Measurements from ENCODE around the gene TENT4A. TPM values are rescaled to one million over a fixed set of nuclear protein-coding genes. Genes with fewer than 3 reads are reported as not detected.

TENT4A gene
- total RNA-seq, 4 donors from 2014 or later = 17.0 to 21.9 (median 20.1) TPM

GRCh38 chr5:6752782-6753181, 39.5 kb downstream of the TENT4A start:
- 94% methylated on average over 11 of the region's 11 CpGs for whole genome bisulfite sequencing
- Histone ChIP-seq H3K36me3 (peaks cover 64 to 99% (median 95%) of the 10 kb centered on the region in 4 donors), H3K27ac (replicated peaks in 1 of 4) (no peak overlapping the region), H3K27me3 (no peaks in the 10 kb centered on the region), H3K4me1 (no peaks in the 10 kb centered on the region), H3K4me3 (no peak overlapping the region), H3K9me3 (no peaks in the 10 kb centered on the region)
- intact Hi-C loops (cut with DNase I) = no loop called here
- no peak for TF ChIP-seq CTCF (IDR thresholded peaks at IDR 0.05)
- TF ChIP-seq POLR2AphosphoS5 (IDR thresholded peaks at IDR 0.05) = no peak
- no peak for TF ChIP-seq EP300 (IDR thresholded peaks at IDR 0.05)
- no peak for TF ChIP-seq POLR2A (IDR thresholded peaks at IDR 0.05; ENCODE audit: low read depth)
- no peak for DNase-seq (ENCODE audit: extremely low spot score)

DNA sequence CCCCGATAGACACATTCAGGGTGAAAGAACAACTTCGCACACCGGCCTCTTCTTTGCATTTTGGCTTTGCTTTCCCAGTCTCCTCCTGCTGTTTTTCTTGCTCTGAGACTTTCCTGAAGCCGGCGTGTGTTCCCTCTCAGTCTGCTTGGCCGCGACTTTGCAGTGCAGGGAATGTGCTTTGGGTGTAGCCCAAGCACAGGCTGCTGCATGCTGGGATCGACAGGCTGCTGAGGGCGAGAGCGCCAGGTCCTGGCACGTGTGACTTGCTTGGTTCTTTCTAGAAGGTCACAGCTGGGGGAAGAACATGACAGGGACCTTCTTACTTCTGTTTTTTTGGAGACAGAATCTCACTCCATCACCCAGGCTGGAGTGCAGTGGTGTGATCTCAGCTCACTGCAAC, 40.6 kb downstream of the TENT4A start:
- WGBS = 87% methylated on average over 11 of the region's 11 CpGs
- Histone ChIP-seq H3K9me3 (no peaks in the 10 kb centered on the region), H3K4me1 (no peaks in the 10 kb centered on the region), H3K27me3 (no peaks in the 10 kb centered on the region), H3K36me3 (peaks cover 64 to 99% (median 95%) of the 10 kb centered on the region in 4 donors), H3K27ac (replicated peaks in 1 of 4) (no peak overlapping the region), H3K4me3 (no peak overlapping the region)
- intact Hi-C loops (cut with DNase I) = no loop called here
- DNase-seq (ENCODE audit: extremely low spot score) = no peak
- TF ChIP-seq CTCF (IDR thresholded peaks at IDR 0.05) (no peak), EP300 (IDR thresholded peaks at IDR 0.05) (no peak), POLR2AphosphoS5 (IDR thresholded peaks at IDR 0.05) (no peak), POLR2A (IDR thresholded peaks at IDR 0.05; ENCODE audit: low read depth) (no peak)

DNA sequence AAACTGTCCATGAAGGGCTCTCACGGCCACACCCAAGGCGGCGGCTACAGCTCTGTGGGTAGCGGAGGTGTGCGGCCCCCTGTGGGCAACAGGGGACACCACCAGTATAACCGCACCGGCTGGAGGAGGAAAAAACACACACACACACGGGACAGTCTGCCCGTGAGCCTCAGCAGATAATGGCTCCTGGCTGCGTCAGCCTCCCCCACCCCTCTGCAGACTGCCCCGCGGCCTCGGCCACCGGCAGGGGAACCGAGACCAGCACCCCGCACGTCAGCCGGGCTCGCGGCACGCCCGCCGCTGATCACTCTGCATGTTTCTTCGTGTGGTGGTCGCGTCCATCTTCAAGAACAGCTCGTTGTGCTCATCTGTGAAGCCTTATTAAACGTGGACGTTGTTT, 41.5 kb downstream of the TENT4A start:
- no peaks in the 10 kb centered on the region for H3K27me3 ChIP-seq
- TF ChIP-seq CTCF (IDR thresholded peaks at IDR 0.05) (no peak), POLR2A (IDR thresholded peaks at IDR 0.05; ENCODE audit: low read depth) (no peak), EP300 (IDR thresholded peaks at IDR 0.05) (no peak), POLR2AphosphoS5 (IDR thresholded peaks at IDR 0.05) (no peak)
- H3K9me3 ChIP-seq = no peaks in the 10 kb centered on the region
- no peak for DNase-seq (ENCODE audit: extremely low spot score)
- 94% methylated on average over 23 of the region's 29 CpGs for WGBS
- intact Hi-C loops (cut with DNase I) = no loop called here
- H3K27ac ChIP-seq (replicated peaks in 1 of 4) = no peak overlapping the region
- H3K4me3 ChIP-seq = no peak overlapping the region
- H3K36me3 ChIP-seq = peaks cover 64 to 95% (median 89%) of the 10 kb centered on the region in 4 donors
- no peaks in the 10 kb centered on the region for H3K4me1 ChIP-seq

GRCh38 chr5:6755519-6755918, 42.3 kb downstream of the TENT4A start:
- intact Hi-C loops (cut with DNase I) = no loop called here
- WGBS = 83% methylated on average over 12 of the region's 12 CpGs
- H3K4me1 ChIP-seq = no peaks in the 10 kb centered on the region
- H3K36me3 ChIP-seq = peaks cover 58 to 89% (median 83%) of the 10 kb centered on the region in 4 donors
- no peak overlapping the region for H3K27ac ChIP-seq (replicated peaks in 1 of 4)
- TF ChIP-seq EP300 (IDR thresholded peaks at IDR 0.05) (no peak), POLR2AphosphoS5 (IDR thresholded peaks at IDR 0.05) (no peak), POLR2A (IDR thresholded peaks at IDR 0.05; ENCODE audit: low read depth) (no peak), CTCF (IDR thresholded peaks at IDR 0.05) (no peak)
- no peak for DNase-seq (ENCODE audit: extremely low spot score)
- H3K4me3 ChIP-seq = no peak overlapping the region
- H3K27me3 ChIP-seq = no peaks in the 10 kb centered on the region
- no peaks in the 10 kb centered on the region for H3K9me3 ChIP-seq

GRCh38 chr5:6755941-6756340, 42.7 kb downstream of the TENT4A start:
- Histone ChIP-seq H3K4me1 (no peaks in the 10 kb centered on the region), H3K9me3 (no peaks in the 10 kb centered on the region), H3K4me3 (no peak overlapping the region), H3K27me3 (no peaks in the 10 kb centered on the region), H3K27ac (replicated peaks in 1 of 4) (no peak overlapping the region), H3K36me3 (peaks cover 53 to 85% (median 79%) of the 10 kb centered on the region in 4 donors)
- intact Hi-C loops (cut with DNase I) = no loop called here
- no peak for DNase-seq (ENCODE audit: extremely low spot score)
- TF ChIP-seq CTCF (IDR thresholded peaks at IDR 0.05) = no peak
- TF ChIP-seq POLR2A (IDR thresholded peaks at IDR 0.05; ENCODE audit: low read depth) = no peak
- no peak for TF ChIP-seq POLR2AphosphoS5 (IDR thresholded peaks at IDR 0.05)
- TF ChIP-seq EP300 (IDR thresholded peaks at IDR 0.05) = no peak
- 98% methylated on average over 17 of the region's 17 CpGs for WGBS
